ENCODE measurements around the gene TIMM29.

The TIMM29 gene

DNA sequence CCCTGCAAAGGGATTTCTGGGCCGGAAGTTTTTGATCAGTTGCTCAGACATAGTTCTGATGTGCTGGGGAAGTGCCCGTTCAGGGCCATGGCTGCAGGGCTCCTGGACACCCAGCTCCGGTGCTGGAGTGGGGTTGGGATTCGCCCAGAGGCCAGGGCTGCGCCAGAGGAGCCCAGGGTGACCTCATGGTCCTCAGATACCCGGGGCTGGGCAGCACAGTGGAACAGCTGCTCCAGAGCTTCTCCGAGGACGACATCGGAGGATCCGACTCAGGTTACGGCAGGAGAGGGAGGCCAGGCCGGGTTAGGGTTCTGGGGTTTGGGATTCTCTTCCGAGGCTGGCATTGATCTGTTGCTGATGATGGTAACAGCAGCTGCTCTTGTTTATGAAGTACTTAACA, 36.4 kb upstream of the TIMM29 start:
- H3K36me3 ChIP-seq (ENCODE audit: control insufficient read depth, low read length), result peaks cover 5% of the 10 kb centered on the region; the same call in 1 of the 2 replicates
- H3K79me2 ChIP-seq (ENCODE audit: control insufficient read depth, low read length), result peaks cover 82% of the 10 kb centered on the region
- H3K9me3 ChIP-seq (ENCODE audit: control insufficient read depth, insufficient read depth, low read length), result no peaks in the 10 kb centered on the region
- no peaks in the 10 kb centered on the region for H3K9me2 ChIP-seq (replicated peaks; ENCODE audit: control insufficient read depth, low read length)
- H3K27ac ChIP-seq (ENCODE audit: low read depth, low read length), result no peak overlapping the region
- peaks cover 30% of the 10 kb centered on the region for H3K4me1 ChIP-seq (ENCODE audit: control insufficient read depth, low read length)
- peaks cover 4% of the 10 kb centered on the region; the same call in 1 of the 2 replicates for H4K20me1 ChIP-seq (ENCODE audit: control insufficient read depth, insufficient read depth, low read depth, low read length)
- no peaks in the 10 kb centered on the region for H3K27me3 ChIP-seq (ENCODE audit: control insufficient read depth, low read length)
- H3K4me2 ChIP-seq (ENCODE audit: low read length), result no peak overlapping the region
- TF ChIP-seq, protein P1, sequence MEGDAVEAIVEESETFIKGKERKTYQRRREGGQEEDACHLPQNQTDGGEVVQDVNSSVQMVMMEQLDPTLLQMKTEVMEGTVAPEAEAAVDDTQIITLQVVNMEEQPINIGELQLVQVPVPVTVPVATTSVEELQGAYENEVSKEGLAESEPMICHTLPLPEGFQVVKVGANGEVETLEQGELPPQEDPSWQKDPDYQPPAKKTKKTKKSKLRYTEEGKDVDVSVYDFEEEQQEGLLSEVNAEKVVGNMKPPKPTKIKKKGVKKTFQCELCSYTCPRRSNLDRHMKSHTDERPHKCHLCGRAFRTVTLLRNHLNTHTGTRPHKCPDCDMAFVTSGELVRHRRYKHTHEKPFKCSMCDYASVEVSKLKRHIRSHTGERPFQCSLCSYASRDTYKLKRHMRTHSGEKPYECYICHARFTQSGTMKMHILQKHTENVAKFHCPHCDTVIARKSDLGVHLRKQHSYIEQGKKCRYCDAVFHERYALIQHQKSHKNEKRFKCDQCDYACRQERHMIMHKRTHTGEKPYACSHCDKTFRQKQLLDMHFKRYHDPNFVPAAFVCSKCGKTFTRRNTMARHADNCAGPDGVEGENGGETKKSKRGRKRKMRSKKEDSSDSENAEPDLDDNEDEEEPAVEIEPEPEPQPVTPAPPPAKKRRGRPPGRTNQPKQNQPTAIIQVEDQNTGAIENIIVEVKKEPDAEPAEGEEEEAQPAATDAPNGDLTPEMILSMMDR (IDR thresholded peaks at IDR 0.05; ENCODE audit: low read depth, low read length, poor library complexity, severe bottlenecking), result no peak
- no peak for TF ChIP-seq EZH2phosphoT487 (IDR thresholded peaks at IDR 0.05; ENCODE audit: borderline replicate concordance, low read length)
- no peak overlapping the region for H3K4me3 ChIP-seq (ENCODE audit: low read length)
- H3F3A ChIP-seq (ENCODE audit: control insufficient read depth, insufficient read depth), result no peaks in the 10 kb centered on the region

DNA sequence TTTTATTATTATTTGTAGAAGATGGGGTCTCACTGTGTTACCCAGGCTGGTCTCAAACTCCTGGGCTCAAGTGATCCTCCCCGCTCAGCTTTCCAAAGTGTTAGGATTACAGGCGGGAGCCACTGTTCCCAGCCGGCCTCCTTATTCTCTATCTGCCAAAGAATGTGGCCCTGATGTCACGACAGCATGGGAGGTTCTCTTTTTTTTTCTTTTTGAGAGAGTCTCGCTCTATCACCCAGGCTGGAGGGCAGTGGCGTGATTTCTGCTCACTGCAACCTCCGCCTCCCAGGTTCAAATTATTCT, 33.7 kb upstream of the TIMM29 start:
- H3K4me1 ChIP-seq (ENCODE audit: control insufficient read depth, low read length), result peaks cover 19% of the 10 kb centered on the region
- H3K9me2 ChIP-seq (replicated peaks; ENCODE audit: control insufficient read depth, low read length), result no peaks in the 10 kb centered on the region
- H3K4me2 ChIP-seq (ENCODE audit: low read length), result no peak overlapping the region
- TF ChIP-seq EZH2phosphoT487 (IDR thresholded peaks at IDR 0.05; ENCODE audit: borderline replicate concordance, low read length), result no peak
- TF ChIP-seq, protein P1 (IDR thresholded peaks at IDR 0.05; ENCODE audit: low read depth, low read length, poor library complexity, severe bottlenecking), result no peak
- peaks cover 82% of the 10 kb centered on the region for H3K79me2 ChIP-seq (ENCODE audit: control insufficient read depth, low read length)
- no peaks in the 10 kb centered on the region for H3F3A ChIP-seq (ENCODE audit: control insufficient read depth, insufficient read depth)
- no peak overlapping the region for H3K4me3 ChIP-seq (ENCODE audit: low read length)
- no peaks in the 10 kb centered on the region for H3K27me3 ChIP-seq (ENCODE audit: control insufficient read depth, low read length)
- no peaks in the 10 kb centered on the region for H3K9me3 ChIP-seq (ENCODE audit: control insufficient read depth, insufficient read depth, low read length)
- H4K20me1 ChIP-seq (ENCODE audit: control insufficient read depth, insufficient read depth, low read depth, low read length), result peaks cover 12% of the 10 kb centered on the region; the same call in 1 of the 2 replicates
- no peak overlapping the region for H3K27ac ChIP-seq (ENCODE audit: low read depth, low read length)
- H3K36me3 ChIP-seq (ENCODE audit: control insufficient read depth, low read length), result no peaks in the 10 kb centered on the region; the same call in 1 of the 2 replicates

DNA sequence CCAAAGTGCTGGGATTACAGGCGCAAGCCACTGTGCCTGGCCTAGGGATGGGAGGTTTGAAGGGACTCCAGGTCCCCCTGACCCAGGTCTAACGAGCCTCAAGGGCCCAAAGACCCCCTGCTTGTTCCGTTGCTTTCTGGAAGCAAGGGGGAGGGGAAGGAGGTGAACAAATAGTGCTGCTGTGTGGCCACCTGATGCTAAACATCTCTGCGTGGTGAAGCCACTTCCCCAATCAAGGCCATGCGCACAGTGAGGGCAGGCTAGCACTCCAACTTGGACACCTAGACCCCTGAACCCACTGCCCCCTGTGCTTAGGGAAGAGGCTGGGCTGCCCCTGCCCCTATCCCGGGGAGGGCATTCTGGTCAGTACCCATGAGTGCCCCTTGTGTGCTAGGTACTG, 33.2 kb upstream of the TIMM29 start:
- H3K4me1 ChIP-seq (ENCODE audit: control insufficient read depth, low read length), result peaks cover 19% of the 10 kb centered on the region
- no peaks in the 10 kb centered on the region for H3K9me3 ChIP-seq (ENCODE audit: control insufficient read depth, insufficient read depth, low read length)
- H3K9me2 ChIP-seq (replicated peaks; ENCODE audit: control insufficient read depth, low read length), result no peaks in the 10 kb centered on the region
- no peak overlapping the region for H3K4me2 ChIP-seq (ENCODE audit: low read length)
- H3F3A ChIP-seq (ENCODE audit: control insufficient read depth, insufficient read depth), result no peaks in the 10 kb centered on the region
- no peak for TF ChIP-seq EZH2phosphoT487 (IDR thresholded peaks at IDR 0.05; ENCODE audit: borderline replicate concordance, low read length)
- TF ChIP-seq, protein P1 (IDR thresholded peaks at IDR 0.05; ENCODE audit: low read depth, low read length, poor library complexity, severe bottlenecking), result no peak
- peaks cover 16% of the 10 kb centered on the region; the same call in 1 of the 2 replicates for H4K20me1 ChIP-seq (ENCODE audit: control insufficient read depth, insufficient read depth, low read depth, low read length)
- H3K36me3 ChIP-seq (ENCODE audit: control insufficient read depth, low read length), result no peaks in the 10 kb centered on the region; the same call in 1 of the 2 replicates
- no peak overlapping the region for H3K4me3 ChIP-seq (ENCODE audit: low read length)
- H3K27ac ChIP-seq (ENCODE audit: low read depth, low read length), result no peak overlapping the region
- no peaks in the 10 kb centered on the region for H3K27me3 ChIP-seq (ENCODE audit: control insufficient read depth, low read length)
- H3K79me2 ChIP-seq (ENCODE audit: control insufficient read depth, low read length), result peaks cover 86% of the 10 kb centered on the region
